Metanephros (tissue), 1 donor: Measurements from ENCODE around the gene FAM81B. TPM values are rescaled to one million over a fixed set of nuclear protein-coding genes. Genes with fewer than 3 reads are reported as not detected.

Experiments used
- total RNA-seq: library from RNA; depleted of rRNA; stranded (reverse); fragments of >200 nt; gene quantifications from one replicate; pipeline ENCODE4 v1.2.3, GENCODE V29; 2014

Gene FAM81B
- total RNA-seq = 1.5 TPM

DNA sequence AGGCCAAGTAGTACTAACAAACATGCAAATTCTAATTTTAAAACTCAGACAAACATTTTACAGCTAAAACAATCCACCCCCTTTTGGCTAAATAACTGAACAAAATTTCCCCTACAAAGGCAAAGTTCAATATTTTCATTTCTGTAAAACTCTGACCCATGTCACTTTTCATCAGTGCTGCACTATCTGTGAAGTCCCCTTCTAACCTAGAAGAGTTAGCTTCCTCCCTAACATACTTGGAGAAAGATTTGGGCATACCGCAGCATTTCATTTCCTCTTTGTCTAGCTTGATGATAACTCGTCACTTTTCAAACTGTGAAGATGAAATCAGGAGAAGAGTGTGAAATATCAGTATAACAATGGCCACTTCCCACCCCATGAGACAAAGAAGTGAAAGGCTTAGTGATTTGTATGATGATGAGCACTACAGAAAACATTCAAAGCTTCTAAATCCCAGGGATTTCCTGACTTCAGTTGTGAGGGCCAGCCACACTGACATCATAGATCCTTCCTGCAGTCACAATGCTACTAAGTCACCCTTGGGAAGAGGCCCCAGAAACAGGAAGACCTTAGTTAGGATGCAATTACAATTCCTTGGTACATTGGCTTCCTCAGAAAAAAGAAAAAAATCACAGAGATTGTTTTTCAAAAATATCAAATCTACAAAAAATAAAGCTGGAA lies at the start of gene FAM81B:
FAM81B (plus strand) TSS at position 555 of the 681 bp plus-strand sequence; CDS start at position 579, 24 bp downstream.

Other genes starting within 250 kb of the FAM81B start
- gene MCTP1, start 106.3 kb upstream of the FAM81B start, total RNA-seq = 14.0 TPM
- gene SKIC3, start 163.6 kb downstream of the FAM81B start, total RNA-seq = 116 TPM
- gene ARSK, start 163.7 kb downstream of the FAM81B start, total RNA-seq = 8.2 TPM
- gene GPR150, start 228.7 kb downstream of the FAM81B start, total RNA-seq = not detected